Raji (cell line): Measurements from ENCODE around the gene RGMA.

ENCODE experiments used
- POLR2A ChIP-seq: IDR thresholded peaks from 2 replicates; pipeline ENCODE4 v1.6.1; 2011; ENCODE audit warnings: low read depth, low read length, control low read depth; ENCODE audit not compliant: insufficient read depth

The RGMA gene, protein sequence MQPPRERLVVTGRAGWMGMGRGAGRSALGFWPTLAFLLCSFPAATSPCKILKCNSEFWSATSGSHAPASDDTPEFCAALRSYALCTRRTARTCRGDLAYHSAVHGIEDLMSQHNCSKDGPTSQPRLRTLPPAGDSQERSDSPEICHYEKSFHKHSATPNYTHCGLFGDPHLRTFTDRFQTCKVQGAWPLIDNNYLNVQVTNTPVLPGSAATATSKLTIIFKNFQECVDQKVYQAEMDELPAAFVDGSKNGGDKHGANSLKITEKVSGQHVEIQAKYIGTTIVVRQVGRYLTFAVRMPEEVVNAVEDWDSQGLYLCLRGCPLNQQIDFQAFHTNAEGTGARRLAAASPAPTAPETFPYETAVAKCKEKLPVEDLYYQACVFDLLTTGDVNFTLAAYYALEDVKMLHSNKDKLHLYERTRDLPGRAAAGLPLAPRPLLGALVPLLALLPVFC

DNA sequence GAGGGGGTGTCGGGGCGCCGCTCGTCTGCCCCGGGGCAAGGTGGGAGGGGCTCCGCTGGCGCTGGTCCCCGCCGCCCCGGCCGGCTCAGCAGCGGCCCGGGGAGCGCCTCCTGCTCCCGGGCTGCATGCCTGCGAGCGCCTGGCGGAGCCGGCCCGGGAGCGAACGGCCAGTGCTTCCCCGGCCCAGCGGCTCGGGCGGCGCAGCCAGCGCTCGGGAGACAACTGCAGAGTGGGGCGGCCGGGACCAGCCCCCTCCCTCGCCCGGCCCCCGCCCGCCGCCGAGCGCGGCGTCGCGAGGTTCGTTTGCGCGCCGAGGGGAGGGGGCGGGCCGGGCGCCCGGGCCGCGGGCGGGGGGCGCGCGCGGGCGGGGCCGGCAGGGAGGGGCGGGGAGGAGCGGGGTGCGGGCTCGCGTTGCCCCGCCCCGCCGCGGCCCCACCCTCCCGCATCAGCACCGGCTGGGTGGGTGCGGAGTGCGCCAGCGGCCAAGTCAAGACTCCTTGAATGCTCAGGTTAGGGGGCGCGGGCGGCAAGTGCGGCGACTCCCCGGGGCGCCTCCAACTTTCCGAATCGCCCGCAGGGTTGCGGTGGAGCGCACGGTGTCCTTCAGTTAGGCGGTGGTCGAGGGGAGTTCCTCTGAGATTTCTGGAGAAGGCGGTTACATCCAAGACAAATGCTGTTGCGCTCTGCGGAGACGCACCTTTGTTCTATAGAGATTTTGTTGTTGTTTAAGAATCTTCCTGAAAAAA, at the start of gene RGMA:
TSS of gene RGMA (minus strand) at position 231 of the 746 bp plus-strand sequence. CDS start 279 bp downstream, outside the sequence.
- no peak for TF ChIP-seq POLR2A

DNA sequence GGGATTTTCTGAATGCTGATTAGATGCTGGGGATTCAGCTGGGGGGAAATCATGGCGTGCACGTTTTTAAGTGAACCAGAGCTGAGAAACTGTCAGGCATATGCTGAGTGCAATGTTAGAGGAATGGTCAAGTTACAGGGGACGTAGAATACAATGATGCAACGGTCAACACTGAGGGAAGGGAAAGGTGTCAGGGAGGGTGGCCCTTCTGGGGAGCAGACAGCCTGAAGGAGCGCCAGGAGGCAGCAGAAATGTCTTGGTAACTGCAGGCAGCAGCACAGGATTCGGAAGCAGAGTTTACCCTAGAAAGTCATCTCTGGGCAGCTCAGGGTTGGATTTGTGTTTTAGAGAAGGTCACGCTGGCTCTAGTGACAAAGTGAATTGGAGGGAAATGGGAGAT, 47.6 kb upstream of the RGMA start:
- TF ChIP-seq POLR2A = no peak

DNA sequence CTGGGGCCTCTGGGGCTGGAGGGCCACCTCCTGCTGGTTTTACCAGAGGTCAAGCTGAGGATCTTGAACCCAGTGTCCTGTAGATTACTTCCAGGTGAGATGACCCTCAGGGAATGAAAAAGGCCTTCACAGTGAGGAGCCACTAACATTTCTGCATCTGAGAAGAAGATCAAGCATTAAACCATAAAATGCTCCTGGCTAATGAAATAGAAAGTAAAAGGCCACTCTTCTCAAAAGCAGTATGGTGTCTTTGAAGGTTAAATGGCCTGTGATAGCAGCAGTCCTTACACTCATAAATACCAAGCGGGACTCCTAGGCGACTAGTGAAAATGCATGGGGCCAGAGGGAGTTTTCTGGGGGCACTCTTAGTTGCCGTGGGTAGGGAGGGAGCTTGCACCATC, 47.0 kb upstream of the RGMA start:
- no peak for TF ChIP-seq POLR2A

DNA sequence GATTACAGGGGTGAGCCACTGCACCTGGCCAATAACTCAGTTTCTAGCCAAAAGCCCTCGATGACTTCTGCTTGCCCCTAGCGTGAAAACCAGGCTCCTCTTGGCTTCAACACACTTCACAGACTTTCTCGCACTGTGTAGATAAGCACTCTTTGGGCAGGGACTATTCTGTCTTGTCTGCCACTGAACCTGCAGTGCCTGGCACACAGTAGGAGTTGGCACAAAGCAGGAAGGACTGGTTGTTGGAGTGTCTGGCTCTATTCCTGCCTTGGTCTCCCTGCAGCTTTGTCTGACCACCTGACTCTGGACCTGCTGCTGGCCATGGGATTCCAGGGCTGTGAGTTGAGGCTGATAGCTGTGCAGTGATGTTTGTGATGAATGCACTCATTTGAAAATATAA, 46.4 kb upstream of the RGMA start:
- no peak for TF ChIP-seq POLR2A

DNA sequence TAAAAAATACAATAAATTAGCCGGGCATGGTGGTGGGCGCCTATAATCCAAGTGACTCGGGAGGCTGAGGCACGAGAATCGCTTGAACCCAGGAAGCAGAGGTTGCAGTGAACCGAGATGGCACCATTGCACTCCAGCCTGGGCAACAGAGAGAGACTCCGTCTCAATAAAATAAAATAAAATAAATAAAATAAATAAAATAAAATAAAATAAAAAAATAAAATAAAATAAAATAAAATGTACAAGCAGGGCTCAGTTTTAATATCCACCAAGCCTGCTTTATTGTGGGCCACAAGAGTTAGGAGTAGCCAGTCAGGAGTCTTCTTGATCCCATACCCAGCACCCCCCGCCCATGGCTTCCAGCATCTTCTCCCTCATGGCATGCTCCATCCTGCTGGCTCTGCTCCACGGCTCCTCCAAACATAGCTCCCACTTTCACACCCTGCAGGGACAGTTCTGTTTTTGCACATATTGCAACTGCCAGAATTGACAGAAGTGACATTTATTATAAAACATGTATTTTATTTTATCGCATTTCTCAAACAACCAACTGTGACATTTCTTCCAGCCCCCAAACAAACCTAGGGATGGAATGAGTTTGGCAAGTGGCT, 42.6 kb upstream of the RGMA start:
- no peak for TF ChIP-seq POLR2A

DNA sequence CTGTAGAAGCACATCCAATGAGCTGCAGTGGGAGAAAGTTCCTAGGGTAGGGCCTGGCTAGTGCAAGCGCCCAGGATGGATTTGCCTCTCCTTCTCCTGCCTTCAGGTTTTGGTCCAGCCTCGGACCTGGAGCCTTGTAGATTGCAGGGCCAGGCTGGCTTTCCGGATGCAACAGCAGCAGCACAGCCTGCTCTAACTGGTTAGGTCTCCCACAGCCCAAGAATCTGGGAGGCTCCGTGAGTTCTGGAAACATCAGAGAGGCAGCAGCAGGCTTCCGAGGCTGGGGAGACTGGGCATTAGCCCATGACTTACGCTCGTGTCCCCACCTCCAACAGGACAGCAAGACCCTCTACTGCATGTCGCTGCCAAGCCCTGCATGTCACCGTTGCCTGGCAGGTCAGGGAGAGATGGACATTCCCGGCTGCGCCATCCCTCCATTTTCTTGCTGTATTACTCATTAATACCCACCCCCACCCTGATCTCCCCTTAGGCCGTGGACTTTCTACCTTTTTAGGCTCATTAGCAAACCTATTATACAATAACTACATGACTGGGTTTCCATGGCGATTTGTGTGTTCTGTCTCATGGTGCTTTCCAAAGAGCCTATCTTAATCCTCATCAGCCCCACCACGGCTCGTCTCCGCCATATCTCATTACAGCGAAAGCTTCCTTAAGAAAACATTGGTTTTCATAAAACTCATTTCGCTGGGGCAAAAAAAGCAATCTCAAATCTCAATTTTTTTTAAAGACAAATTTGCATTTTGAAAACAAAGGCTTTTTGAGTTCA, 40.9 kb upstream of the RGMA start:
- no peak for TF ChIP-seq POLR2A

DNA sequence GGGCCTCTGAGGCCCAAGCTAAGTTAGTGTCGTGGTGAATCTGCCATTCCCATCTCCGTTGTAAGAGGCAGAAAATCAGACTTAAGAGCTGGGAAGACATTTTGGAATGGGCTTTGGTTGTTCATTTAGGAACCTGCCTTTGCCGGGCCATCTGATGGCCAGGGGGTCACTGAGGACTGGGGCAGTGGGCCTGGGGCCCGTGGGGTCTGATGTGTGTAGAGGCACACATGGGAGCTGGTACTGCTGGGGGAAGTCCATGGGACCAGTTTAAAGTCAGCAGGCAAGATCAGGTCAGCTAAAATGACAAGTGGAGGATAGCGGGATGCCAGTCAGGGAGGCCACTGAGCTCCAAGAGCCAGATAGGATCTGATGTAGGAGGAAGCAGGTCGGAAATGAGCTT, 38.3 kb upstream of the RGMA start:
- no peak for TF ChIP-seq POLR2A

DNA sequence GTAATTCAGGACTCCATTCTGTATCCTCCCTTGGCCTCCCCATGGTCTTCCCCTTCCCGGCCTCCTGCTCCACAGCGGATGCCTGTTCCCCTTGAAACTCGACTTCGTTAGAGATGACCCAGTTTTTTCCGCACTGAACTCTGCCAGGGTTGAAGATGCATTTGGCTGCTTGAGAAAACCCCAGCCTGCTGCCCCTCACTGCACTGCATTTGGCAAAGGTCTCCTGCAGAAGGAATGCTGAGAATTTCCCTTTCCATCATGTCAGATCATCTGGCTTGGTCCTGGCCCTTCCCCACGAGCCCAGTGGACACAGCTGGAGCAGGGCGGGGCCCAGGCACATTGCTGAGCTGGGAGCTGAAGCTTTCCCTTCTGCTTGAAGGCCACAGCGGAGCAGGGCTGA, 37.6 kb upstream of the RGMA start:
- TF ChIP-seq POLR2A = no peak

DNA sequence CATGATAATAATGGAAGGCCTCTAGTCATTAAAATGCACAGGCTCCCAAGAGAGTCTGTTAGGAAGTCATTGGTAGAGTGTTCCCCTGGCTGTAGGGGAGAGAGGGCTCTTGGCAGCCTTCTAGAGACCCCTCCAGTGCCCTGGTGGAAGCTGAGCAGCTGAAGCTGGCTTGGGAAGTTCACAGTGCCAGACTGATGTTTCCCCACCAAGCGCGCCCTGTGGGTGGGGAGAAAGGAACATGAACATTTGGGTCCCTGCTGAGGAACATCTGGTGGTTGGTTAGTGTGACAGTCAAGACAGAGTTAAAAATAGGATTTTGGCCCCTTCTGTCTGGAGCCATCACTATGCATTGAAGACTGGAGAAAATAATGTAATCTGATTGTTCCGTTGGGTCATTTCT, 37.1 kb upstream of the RGMA start:
- no peak for TF ChIP-seq POLR2A

DNA sequence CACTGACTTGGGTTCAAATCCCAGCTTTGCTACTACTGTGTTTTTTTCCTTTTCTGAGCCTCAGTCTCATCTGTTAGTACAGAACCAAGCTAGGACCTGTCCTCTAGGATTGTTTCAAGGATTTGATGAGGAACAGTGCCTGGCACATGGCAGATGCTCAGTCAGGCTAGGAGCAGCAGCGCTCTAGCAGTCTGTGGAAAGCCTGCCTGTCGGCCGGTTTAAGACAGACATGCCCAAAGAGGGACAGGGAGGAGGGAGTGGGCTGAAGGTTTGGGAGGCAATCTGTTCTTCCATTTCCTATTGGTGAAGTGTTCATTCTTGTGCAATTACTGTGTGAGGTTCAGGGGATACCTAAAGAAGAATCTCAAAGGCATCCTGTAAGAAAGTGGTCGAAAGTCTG, 35.1 kb upstream of the RGMA start:
- TF ChIP-seq POLR2A = no peak

DNA sequence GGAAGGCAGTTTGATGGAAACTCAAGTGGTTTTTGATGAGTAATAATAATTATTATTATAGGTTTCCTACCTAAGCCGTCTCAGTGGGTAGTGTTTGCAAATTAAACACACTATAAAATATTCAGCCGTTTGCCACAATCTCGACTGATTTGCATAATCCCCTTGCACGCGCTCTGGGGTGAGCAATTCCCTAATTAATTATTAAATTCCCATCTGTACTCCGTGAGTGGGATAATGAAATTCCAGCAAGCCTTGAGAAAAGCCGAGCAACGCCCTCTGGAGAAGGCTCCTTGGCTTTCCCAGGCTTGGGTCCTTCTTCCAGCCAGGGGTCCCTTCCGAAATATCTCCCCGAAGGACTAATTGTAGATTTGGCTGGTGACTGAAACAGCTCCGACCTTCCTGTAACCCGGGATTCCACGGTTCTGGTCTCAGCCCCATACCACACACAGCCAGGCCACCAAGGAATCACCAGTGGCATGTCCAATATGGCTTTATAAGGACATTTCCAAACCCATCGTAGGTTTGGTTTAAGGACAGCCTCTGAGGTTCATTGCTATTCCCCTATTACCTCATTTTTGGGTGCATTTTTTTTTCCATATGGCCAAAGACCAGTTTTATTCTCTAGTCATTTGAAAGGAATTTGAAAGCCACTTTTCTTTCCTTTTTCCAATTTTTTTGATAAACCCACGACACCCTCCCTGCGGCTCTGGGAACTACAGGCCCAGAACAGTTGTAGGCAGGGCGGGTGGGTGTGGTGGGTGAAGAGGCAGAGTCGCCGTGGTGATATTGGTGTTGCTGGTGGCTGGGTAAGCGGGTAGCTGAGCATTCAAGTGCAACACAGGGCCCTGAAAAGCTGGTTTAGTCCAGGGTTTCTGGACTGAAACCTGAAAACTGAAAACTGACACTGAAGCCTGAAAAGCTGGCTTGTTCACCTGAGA, 33.2 kb upstream of the RGMA start:
- TF ChIP-seq POLR2A = no peak

DNA sequence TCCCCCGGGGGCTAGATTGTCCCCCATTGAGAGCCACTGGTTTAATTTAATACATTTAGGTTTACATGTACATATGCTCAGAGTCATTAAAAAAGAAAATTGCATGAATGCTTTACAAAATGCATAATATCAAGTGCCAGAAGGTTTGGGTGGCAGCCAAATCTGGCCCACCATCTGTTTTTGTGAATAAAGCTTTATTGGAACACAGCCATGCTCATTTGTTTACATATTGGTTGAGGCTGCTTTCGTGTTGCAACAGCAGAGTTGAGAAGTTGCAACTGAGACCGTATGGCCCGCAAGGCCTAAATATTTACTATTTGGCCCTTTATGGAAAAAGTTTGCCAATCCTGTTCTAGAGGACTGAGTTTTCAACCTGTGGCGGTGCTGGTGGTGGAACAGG, 32.1 kb upstream of the RGMA start:
- TF ChIP-seq POLR2A = no peak

DNA sequence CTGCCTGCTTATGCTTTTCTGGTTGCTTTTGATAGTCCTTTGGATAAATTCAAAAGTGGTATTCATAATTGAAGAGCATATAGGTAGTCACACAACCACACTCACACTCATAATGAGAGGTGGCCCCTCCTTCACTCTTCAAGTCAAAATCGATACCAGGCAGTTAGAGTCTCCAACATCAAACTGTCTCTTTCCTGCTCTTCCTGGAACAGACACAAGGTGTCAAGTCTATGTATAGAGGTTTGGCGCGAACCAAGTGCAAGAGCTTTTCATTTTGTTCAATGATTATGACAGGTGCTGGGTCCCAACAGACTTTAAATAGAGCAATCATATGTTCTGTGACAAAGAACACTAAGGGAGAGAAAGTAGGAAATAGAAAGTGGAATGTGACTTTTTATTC, 29.9 kb upstream of the RGMA start:
- TF ChIP-seq POLR2A = no peak

DNA sequence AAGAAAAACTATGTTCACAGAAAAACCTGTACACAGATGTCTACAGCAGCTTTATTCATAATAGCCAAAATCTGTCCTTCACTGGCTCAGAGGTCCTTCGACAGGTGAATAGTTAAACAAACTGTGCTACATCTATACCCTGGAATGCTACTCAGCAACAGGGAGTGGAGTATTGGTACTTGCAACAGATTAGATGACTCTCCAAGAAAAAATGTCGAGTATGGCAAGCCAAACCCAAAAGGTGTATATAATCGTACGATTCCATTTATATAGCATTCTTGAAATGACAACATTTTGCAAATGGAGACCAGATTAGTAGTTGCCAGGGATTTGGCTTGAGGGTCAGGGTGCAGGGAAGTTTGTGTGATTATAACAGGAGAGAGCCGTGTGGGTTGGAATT, 22.4 kb upstream of the RGMA start:
- no peak for TF ChIP-seq POLR2A
